GM12864 (cell line): ENCODE measurements around the gene RAB40C.
A peak's percentile ranks its signal among the peaks of the same experiment; 100 is the strongest.

Source experiments
- DNase-seq: peaks from one replicate; pipeline ENCODE4 v3.0.0-alpha.2; 2011; ENCODE audit warnings: low read depth
- H3K4me3 ChIP-seq: 2 replicates; pipeline ENCODE4 v1.5.1; 2011; ENCODE audit warnings: mild to moderate bottlenecking, low read depth, low read length, control low read depth
- TF ChIP-seq, protein P1 (sequence below): IDR thresholded peaks from 2 replicates; pipeline ENCODE4 v1.5.1; 2011; ENCODE audit warnings: low read depth, mild to moderate bottlenecking, moderate library complexity, low read length, control low read depth, inconsistent platforms; ENCODE audit errors: missing control alignments

Gene RAB40C, protein sequence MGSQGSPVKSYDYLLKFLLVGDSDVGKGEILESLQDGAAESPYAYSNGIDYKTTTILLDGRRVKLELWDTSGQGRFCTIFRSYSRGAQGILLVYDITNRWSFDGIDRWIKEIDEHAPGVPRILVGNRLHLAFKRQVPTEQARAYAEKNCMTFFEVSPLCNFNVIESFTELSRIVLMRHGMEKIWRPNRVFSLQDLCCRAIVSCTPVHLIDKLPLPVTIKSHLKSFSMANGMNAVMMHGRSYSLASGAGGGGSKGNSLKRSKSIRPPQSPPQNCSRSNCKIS

GRCh38 chr16:589658-590187 lies at the start of gene RAB40C:
Gene RAB40C (plus strand): TSS chr16:590066. CDS start chr16:590292, 226 bp downstream.
- H3K4me3 ChIP-seq, result peak within 1 kb of the TSS; percentile 82
- TF ChIP-seq, protein P1, sequence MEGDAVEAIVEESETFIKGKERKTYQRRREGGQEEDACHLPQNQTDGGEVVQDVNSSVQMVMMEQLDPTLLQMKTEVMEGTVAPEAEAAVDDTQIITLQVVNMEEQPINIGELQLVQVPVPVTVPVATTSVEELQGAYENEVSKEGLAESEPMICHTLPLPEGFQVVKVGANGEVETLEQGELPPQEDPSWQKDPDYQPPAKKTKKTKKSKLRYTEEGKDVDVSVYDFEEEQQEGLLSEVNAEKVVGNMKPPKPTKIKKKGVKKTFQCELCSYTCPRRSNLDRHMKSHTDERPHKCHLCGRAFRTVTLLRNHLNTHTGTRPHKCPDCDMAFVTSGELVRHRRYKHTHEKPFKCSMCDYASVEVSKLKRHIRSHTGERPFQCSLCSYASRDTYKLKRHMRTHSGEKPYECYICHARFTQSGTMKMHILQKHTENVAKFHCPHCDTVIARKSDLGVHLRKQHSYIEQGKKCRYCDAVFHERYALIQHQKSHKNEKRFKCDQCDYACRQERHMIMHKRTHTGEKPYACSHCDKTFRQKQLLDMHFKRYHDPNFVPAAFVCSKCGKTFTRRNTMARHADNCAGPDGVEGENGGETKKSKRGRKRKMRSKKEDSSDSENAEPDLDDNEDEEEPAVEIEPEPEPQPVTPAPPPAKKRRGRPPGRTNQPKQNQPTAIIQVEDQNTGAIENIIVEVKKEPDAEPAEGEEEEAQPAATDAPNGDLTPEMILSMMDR, result no peak
- DNase-seq, result peak; percentile 94

DNA sequence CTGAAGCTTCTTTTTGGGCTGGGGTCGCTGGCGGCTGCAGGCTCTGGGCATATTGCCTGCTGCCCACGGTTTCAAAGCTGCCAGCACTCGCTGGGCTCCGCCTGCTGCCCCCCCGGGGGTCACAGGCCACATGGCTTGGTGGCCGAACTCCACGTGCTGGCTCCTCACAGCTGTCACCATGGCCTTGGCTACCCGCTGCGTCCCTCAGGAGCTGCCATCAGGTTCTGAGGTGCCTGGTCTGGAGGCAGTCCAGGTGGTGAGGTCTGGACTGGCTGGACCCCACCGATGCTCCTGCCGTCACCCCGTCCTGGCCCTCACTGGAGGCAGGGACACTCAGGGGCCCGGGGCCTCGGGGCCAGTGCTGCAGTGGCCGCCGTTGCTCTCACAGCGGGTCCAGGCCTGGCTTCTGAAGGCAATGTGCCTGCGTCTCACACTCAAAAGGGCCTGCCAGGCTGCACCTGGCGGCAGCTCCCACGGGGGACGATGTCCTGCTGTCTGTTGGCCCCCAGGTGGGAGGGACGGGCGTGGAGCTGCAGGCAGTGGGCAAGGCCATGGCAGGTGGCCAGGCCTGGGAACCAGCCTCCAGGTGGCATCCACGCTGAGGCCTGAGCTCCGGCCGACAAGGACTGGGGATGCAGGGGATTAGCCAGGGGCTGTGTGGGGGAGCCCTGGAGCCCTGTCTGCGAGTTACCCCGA lies 49.1 kb upstream of the RAB40C start:
- TF ChIP-seq, protein P1, result no peak
- H3K4me3 ChIP-seq, result no peak overlapping the region
- DNase-seq, result no peak

- TF ChIP-seq, protein P1, result no peak
- no peak for DNase-seq
- H3K4me3 ChIP-seq, result no peak overlapping the region
These were observed 46.3 kb upstream of the RAB40C start for GRCh38 chr16:543301-544164.

DNA sequence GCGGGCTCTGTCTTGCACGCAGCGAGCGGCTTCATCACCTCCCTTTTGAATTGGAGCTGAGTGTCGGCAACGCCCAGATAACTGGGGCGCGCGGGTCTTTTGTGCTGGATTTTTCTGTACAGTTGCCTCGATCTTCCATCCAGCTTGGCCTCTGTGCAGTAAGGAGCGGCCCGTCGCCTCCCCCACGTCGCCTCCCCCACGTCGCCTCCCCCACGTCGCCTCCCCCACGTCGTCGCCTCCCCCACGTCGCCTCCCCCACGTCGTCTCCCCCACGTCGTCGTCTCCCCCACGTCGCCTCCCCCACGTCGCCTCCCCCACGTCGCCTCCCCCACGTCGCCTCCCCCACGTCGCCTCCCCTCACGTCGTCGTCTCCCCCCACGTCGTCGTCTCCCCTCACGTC lies 45.3 kb upstream of the RAB40C start:
- no peak overlapping the region for H3K4me3 ChIP-seq
- no peak for DNase-seq
- TF ChIP-seq, protein P1, result no peak

DNA sequence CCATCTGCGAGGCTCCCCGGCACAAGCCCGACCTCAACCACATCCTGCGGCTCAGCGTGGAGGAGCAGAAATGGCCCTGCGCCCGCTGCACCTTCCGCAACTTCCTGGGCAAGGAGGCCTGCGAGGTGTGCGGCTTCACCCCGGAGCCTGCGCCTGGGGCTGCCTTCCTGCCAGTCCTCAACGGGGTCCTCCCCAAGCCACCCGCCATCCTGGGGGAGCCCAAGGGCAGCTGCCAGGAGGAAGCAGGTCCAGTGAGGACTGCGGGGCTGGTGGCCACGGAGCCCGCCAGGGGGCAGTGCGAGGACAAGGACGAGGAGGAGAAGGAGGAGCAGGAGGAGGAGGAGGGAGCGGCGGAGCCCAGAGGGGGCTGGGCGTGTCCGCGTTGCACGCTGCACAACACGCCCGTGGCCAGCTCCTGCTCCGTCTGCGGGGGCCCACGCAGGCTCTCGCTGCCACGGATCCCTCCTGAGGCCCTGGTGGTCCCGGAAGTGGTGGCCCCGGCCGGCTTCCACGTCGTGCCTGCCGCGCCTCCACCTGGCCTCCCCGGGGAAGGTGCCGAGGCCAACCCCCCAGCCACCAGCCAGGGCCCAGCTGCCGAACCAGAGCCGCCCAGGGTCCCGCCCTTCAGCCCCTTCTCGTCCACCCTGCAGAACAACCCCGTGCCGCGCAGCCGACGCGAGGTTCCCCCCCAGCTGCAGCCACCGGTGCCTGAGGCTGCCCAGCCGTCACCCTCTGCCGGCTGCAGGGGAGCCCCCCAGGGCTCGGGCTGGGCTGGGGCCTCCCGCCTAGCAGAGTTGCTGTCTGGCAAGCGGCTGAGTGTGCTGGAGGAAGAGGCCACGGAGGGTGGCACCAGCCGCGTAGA lies 42.7 kb upstream of the RAB40C start:
- TF ChIP-seq, protein P1, result no peak
- no peak overlapping the region for H3K4me3 ChIP-seq
- DNase-seq, result no peak

DNA sequence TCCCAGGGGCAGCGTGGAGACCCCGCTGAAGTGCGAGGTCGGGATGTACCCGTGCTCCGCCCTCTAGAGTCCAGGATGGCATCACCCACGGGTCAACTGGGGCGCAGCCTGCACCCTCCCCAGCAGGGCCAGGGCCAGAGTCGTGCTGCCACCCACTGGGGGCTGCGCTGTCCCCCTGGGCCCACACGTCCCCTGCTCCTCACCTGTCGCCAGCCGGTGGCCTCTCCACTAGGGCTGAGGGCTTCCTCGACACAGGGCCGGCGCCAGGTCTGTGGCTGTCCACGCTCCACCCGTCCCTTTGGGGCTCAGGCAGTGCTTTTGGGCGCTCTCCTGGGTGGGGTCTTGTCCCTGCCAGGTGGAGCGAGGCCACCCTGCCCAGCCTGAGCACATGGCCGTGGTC lies 41.3 kb upstream of the RAB40C start:
- DNase-seq, result no peak
- TF ChIP-seq, protein P1, result no peak
- H3K4me3 ChIP-seq, result no peak overlapping the region
